Neuronal stem cell (in vitro differentiated cells): ENCODE data around the gene FCGR3B.
"Not testable (repeated sequence)": the region's sequence is repeated elsewhere in the genome, so short reads cannot be mapped to it uniquely, and the experiment has no call there.

ENCODE experiments used
- DNase-seq: peaks from one replicate; pipeline ENCODE4 v3.0.0-alpha.2; 2013; ENCODE audit warnings: low spot score
- H2AFZ ChIP-seq: one replicate; pipeline ENCODE4 v1.6.1; 2013; ENCODE audit warnings: mild to moderate bottlenecking, low read length, inconsistent platforms
- H2AK5ac ChIP-seq: 2 replicates; pipeline ENCODE4 v1.6.1; 2013; ENCODE audit warnings: low read depth, mild to moderate bottlenecking, inconsistent platforms, low read length, moderate library complexity, mixed read lengths
- H2BK120ac ChIP-seq: 2 replicates; pipeline ENCODE4 v1.6.1; 2013; ENCODE audit warnings: low read depth, mild to moderate bottlenecking, inconsistent platforms, low read length, moderate library complexity, mixed read lengths
- H2BK12ac ChIP-seq: one replicate; pipeline ENCODE4 v1.6.1; 2013; ENCODE audit warnings: low read length, inconsistent platforms
- H2BK15ac ChIP-seq: 2 replicates; pipeline ENCODE4 v1.6.1; 2013; ENCODE audit warnings: mild to moderate bottlenecking, low read length, inconsistent platforms, mixed read lengths
- H2BK5ac ChIP-seq: one replicate; pipeline ENCODE4 v1.6.1; 2013; ENCODE audit warnings: inconsistent platforms, mild to moderate bottlenecking, low read length, moderate library complexity
- H3K14ac ChIP-seq: one replicate; pipeline ENCODE4 v1.6.1; 2013; ENCODE audit warnings: low read length, inconsistent platforms
- H3K18ac ChIP-seq: 2 replicates; pipeline ENCODE4 v1.6.1; 2013; ENCODE audit warnings: low read length, inconsistent platforms
- H3K23ac ChIP-seq: 2 replicates; pipeline ENCODE4 v1.6.1; 2013; ENCODE audit warnings: low read depth, mild to moderate bottlenecking, mixed read lengths, low read length, inconsistent platforms; ENCODE audit not compliant: poor library complexity
- H3K27ac ChIP-seq: replicated peaks from 3 replicates; pipeline ENCODE4 v1.5.1; 2013; ENCODE audit warnings: low read length, inconsistent platforms
- H3K27me3 ChIP-seq, 3 experiments: 2 replicates each; pipeline ENCODE4 v1.6.1; 2013; ENCODE audit warnings: low read length in 3 of 3, mild to moderate bottlenecking in 2 of 3, inconsistent platforms in 1 of 3, low read depth in 1 of 3, mixed read lengths in 1 of 3, moderate library complexity in 1 of 3; ENCODE audit not compliant: control insufficient read depth in 3 of 3, insufficient read depth in 3 of 3
- H3K36me3 ChIP-seq, 2 donors: replicated peaks in 1 of 2; 2 replicates each; pipeline ENCODE4 v1.6.1; 2013; ENCODE audit warnings: low read length in 2 of 2; ENCODE audit not compliant: control insufficient read depth in 2 of 2, insufficient read depth in 2 of 2
- H3K4ac ChIP-seq: 2 replicates; pipeline ENCODE4 v1.6.1; 2013; ENCODE audit warnings: inconsistent platforms, mild to moderate bottlenecking, low read length, moderate library complexity
- H3K4me1 ChIP-seq, 2 donors: 1 replicate in 1 of 2; 2 replicates in 1 of 2; pipeline ENCODE4 v1.6.1; 2013; ENCODE audit warnings: low read length in 2 of 2, low read depth in 1 of 2; ENCODE audit not compliant: control insufficient read depth in 2 of 2, insufficient read depth in 1 of 2
- H3K4me2 ChIP-seq: one replicate; pipeline ENCODE4 v1.6.1; 2013; ENCODE audit warnings: mild to moderate bottlenecking, low read length, inconsistent platforms; ENCODE audit not compliant: insufficient read depth, poor library complexity, severe bottlenecking
- H3K4me3 ChIP-seq, 2 donors: 2 replicates each; pipeline ENCODE4 v1.5.1; 2013; ENCODE audit warnings: low read length in 2 of 2, mild to moderate bottlenecking in 2 of 2, inconsistent platforms in 1 of 2, moderate library complexity in 1 of 2
- H3K79me1 ChIP-seq: one replicate; pipeline ENCODE4 v1.6.1; 2013; ENCODE audit warnings: low read depth, mild to moderate bottlenecking, inconsistent platforms, low read length, moderate library complexity
- H3K9ac ChIP-seq: one replicate; pipeline ENCODE4 v1.6.1; 2013; ENCODE audit warnings: mild to moderate bottlenecking, low read depth, low read length, inconsistent platforms; ENCODE audit not compliant: poor library complexity
- H3K9me3 ChIP-seq, 2 donors: replicated peaks in 1 of 2; 2 replicates each; pipeline versions ENCODE3 to v1.6.1; 2013; ENCODE audit warnings: low read length in 2 of 2, mild to moderate bottlenecking in 2 of 2, inconsistent platforms in 1 of 2, low read depth in 1 of 2, mixed read lengths in 1 of 2, moderate library complexity in 1 of 2; ENCODE audit not compliant: control insufficient read depth in 2 of 2, insufficient read depth in 1 of 2
- H4K8ac ChIP-seq: one replicate; pipeline ENCODE4 v1.6.1; 2013; ENCODE audit warnings: low read depth, mild to moderate bottlenecking, inconsistent platforms, low read length, moderate library complexity
- H4K91ac ChIP-seq: one replicate; pipeline ENCODE4 v1.6.1; 2013; ENCODE audit warnings: low read length, low read depth, mild to moderate bottlenecking, inconsistent platforms; ENCODE audit not compliant: poor library complexity
- WGBS, 2 donors: extraction: QIAGEN DNeasy Blood & Tissue Kit; methylation state at CpG; one replicate each; pipeline ENCODE4 v1.1.7; 2013; ENCODE audit warnings: missing lambda C conversion rate in 2 of 2, mixed read lengths in 1 of 2; ENCODE audit not compliant: insufficient read length in 2 of 2, insufficient replicate concordance in 1 of 2; ENCODE audit errors: extremely low coverage in 2 of 2; 5-methylcytosine and 5-hydroxymethylcytosine counted together

The FCGR3B gene

GRCh38 chr1:161622054-161622453 is 8.9 kb downstream of the FCGR3B start:
- H3K9ac ChIP-seq, H3K79me1 ChIP-seq, H3K18ac ChIP-seq, H2BK5ac ChIP-seq, H3K4me3 ChIP-seq, H3K4me1 ChIP-seq, H3K9me3 ChIP-seq, H2BK12ac ChIP-seq, H2BK120ac ChIP-seq, H4K8ac ChIP-seq, H3K14ac ChIP-seq, H4K91ac ChIP-seq, H2AFZ ChIP-seq, H3K36me3 ChIP-seq, H2AK5ac ChIP-seq, DNase-seq, H3K23ac ChIP-seq, H3K4ac ChIP-seq, H3K27ac ChIP-seq, H2BK15ac ChIP-seq: not testable (repeated sequence)
- Histone ChIP-seq H3K27me3 (peaks cover 0 to 15% (median 4%) of the 10 kb centered on the region in 3 experiments), H3K4me2 (peak overlapping the region; percentile 77)
- no CpG with 5 or more reads among the region's 8 CpGs for WGBS, 2 donors

- H3K4ac ChIP-seq, H3K23ac ChIP-seq, H4K91ac ChIP-seq, H3K14ac ChIP-seq, H3K36me3 ChIP-seq, H3K9ac ChIP-seq, H2BK12ac ChIP-seq, H2BK15ac ChIP-seq, H2BK120ac ChIP-seq, H3K79me1 ChIP-seq, H3K9me3 ChIP-seq, H3K27ac ChIP-seq, H3K4me1 ChIP-seq, H2AK5ac ChIP-seq, H4K8ac ChIP-seq, H2BK5ac ChIP-seq: not testable (repeated sequence)
- Histone ChIP-seq H3K4me2 (peak overlapping the region; percentile 77), H3K27me3 (peaks cover 0 to 15% (median 4%) of the 10 kb centered on the region in 3 experiments), H3K4me3 (peak overlapping the region; percentile 38 to 80), H3K18ac (peak overlapping the region; percentile 40), H2AFZ (peak overlapping the region; percentile 56)
- DNase-seq = peak; percentile 74
- no CpG with 5 or more reads among the region's 41 CpGs for WGBS, 2 donors
Observed at GRCh38 chr1:161621181-161622000, 9.6 kb downstream of the FCGR3B start.

GRCh38 chr1:161620399-161620798 is 10.6 kb downstream of the FCGR3B start:
- not testable (repeated sequence) for H2AK5ac ChIP-seq, H3K14ac ChIP-seq, H3K9me3 ChIP-seq, H2BK120ac ChIP-seq, H3K4ac ChIP-seq, H3K79me1 ChIP-seq, H3K36me3 ChIP-seq, H3K18ac ChIP-seq, H3K4me3 ChIP-seq, DNase-seq, H4K8ac ChIP-seq, H3K27ac ChIP-seq, H3K23ac ChIP-seq, H2BK15ac ChIP-seq, H2AFZ ChIP-seq, H3K4me2 ChIP-seq, H2BK5ac ChIP-seq, H3K4me1 ChIP-seq, H4K91ac ChIP-seq, H2BK12ac ChIP-seq, H3K9ac ChIP-seq
- H3K27me3 ChIP-seq = peaks cover 0 to 15% (median 4%) of the 10 kb centered on the region in 3 experiments
- no CpG with 5 or more reads among the region's 7 CpGs for WGBS, 2 donors

GRCh38 chr1:161618517-161618916 is 12.5 kb downstream of the FCGR3B start:
- H3K4ac ChIP-seq, H2BK15ac ChIP-seq, H2BK12ac ChIP-seq, H4K8ac ChIP-seq, H3K4me2 ChIP-seq, H3K27ac ChIP-seq, H2AK5ac ChIP-seq, H3K14ac ChIP-seq, H2BK5ac ChIP-seq, H3K9me3 ChIP-seq, H3K18ac ChIP-seq, H2AFZ ChIP-seq, H3K4me3 ChIP-seq, H3K4me1 ChIP-seq, H4K91ac ChIP-seq, H3K23ac ChIP-seq, DNase-seq, H3K9ac ChIP-seq, H3K79me1 ChIP-seq, H2BK120ac ChIP-seq, H3K36me3 ChIP-seq: not testable (repeated sequence)
- no CpG with 5 or more reads among the region's 4 CpGs for WGBS, 2 donors
- H3K27me3 ChIP-seq = peaks cover 0 to 15% (median 4%) of the 10 kb centered on the region in 3 experiments
